Cardiac ventricle fibroblast (primary cell): ENCODE results near the gene CYRIA. TPM values are rescaled to one million over a fixed set of nuclear protein-coding genes. Genes with fewer than 3 reads are reported as not detected.

Source experiments
- total RNA-seq: library from RNA; depleted of rRNA; stranded (reverse); fragments of >200 nt; gene quantifications from 2 replicates; pipeline ENCODE4 v1.2.3, GENCODE V29; 2015

CYRIA gene
- total RNA-seq: 2.9 and 3.1 TPM in 2 replicates

DNA sequence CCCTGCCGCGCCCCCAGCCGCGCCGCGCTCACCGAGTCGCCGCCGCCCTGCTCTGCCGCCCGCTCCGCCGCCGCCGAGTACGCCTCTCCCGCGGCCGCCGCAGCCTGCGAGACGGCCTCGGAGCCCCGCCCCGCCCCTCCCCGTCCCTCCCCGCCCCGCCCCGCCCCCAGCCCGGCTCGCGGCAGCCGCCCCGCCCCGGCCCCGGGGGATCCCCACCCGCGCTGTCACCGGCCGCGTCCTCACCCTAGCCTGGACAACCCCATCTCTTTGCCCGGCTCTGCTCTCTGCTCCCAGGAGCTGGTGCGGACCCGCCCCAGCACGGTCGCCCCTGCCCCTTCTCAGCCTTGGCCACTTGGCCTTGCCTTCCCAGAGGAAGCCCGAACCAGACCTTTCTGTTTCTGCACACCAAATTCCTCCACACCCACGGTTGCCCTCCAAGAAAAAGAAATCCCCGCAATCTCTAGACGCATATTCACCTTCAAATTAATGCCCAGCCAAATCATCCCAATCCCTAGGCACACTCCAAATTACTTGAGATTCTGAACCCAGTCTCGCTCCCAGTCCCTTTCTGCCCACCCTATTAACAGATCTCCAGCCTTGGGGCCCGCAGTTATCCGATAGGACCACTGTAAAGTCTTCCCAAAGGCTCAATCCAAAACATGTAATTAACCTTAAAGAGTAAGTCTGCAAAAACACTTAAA is at the start of gene CYRIA:
Gene CYRIA, minus strand, starts transcription at position 87 of the 701 bp plus-strand sequence. CDS start 77,715 bp downstream, outside the sequence.

